SJSA1 (cell line): Measurements from ENCODE around the gene ADAM12. TPM values are rescaled to one million over a fixed set of nuclear protein-coding genes. Genes with fewer than 3 reads are reported as not detected.

ENCODE experiments used
- DNase-seq, 2 experiments: peaks; one replicate each; pipeline ENCODE4 v3.0.0-alpha.2; 2015 to 2020; ENCODE audit warnings: low spot score in 2 of 2, low read depth in 1 of 2
- H3K27ac ChIP-seq: fragments of 250-450 bp; sonication (Bioruptor Pico); 2 replicates; pipeline ENCODE4 v1.5.1; 2020; ENCODE audit warnings: mild to moderate bottlenecking, moderate library complexity
- H3K27me3 ChIP-seq: fragments of 250-450 bp; sonication (Bioruptor Pico); replicated peaks from 2 replicates; pipeline ENCODE4 v1.5.1; 2020; ENCODE audit warnings: mild to moderate bottlenecking, moderate library complexity
- H3K36me3 ChIP-seq: fragments of 250-450 bp; sonication (Bioruptor Pico); 2 replicates; pipeline ENCODE4 v1.5.1; 2020; ENCODE audit warnings: mild to moderate bottlenecking
- H3K4me1 ChIP-seq: fragments of 250-450 bp; sonication (Bioruptor Pico); replicated peaks from 2 replicates; pipeline ENCODE4 v1.6.1; 2021; ENCODE audit warnings: mild to moderate bottlenecking
- H3K4me3 ChIP-seq: fragments of 250-450 bp; sonication (Bioruptor Pico); 2 replicates; pipeline ENCODE4 v1.5.1; 2020; ENCODE audit warnings: mild to moderate bottlenecking
- H3K9me3 ChIP-seq: fragments of 250-450 bp; sonication (Bioruptor Pico); replicated peaks from 2 replicates; pipeline ENCODE4 v1.5.1; 2020; ENCODE audit warnings: mild to moderate bottlenecking
- total RNA-seq: library from RNA; depleted of rRNA; stranded (reverse); fragments of >200 nt; shearing (Covaris generic); gene quantifications from 2 replicates; pipeline ENCODE4 v1.2.3, GENCODE V29; 2014

ADAM12 gene
- total RNA-seq, 1 experiment from 2014 or later = 3.6 TPM

DNA sequence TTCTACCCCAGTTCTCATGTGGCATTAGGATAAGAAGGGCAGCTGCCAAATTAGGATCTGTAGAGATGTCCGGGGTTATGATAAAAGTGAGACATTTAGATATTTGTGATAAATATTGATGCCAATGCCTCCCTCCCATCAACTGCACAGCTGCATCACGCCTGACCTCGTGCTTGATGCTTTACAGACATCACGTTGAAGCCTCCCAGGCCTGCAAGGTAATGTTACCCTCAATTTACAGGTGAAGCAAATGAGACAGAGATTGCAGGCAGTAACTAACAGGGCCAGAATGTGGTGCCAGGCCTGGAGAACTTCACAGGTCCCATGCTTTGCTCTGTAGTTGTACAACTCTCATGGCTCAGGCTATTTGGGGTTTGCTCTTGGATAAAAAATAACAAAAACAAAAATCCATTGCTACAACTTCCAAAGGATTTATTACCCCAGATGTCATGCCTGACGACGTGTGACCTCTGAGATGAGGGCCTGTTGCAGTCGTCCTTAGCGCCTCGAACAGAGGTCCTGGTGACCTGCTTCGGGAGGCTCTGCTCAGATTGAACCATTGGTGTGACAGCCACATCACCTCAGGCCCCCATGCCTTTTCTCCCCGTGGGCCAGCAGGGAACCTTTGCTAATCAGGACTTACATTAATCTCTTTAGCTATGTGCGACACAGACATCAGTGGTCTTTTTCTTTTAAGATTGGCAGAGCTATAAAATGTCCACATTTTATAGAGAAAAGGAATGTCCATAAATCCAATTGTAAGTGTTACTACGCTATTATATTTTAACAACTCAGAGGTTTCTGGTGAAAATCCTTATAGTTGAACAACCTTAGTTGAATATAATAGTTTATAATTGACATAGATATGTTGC lies 169.3 kb downstream of the ADAM12 start:
- Histone ChIP-seq H3K36me3 (no peaks in the 10 kb centered on the region), H3K4me3 (no peak overlapping the region), H3K27me3 (no peaks in the 10 kb centered on the region), H3K9me3 (no peaks in the 10 kb centered on the region), H3K4me1 (0 out of 2 replicates have a peak, but pooled peaks cover 3% of the 10 kb centered on the region), H3K27ac (no peak overlapping the region)
- DNase-seq = no peak

GRCh38 chr10:126218174-126218573 lies 170.1 kb downstream of the ADAM12 start:
- H3K27me3 ChIP-seq = no peaks in the 10 kb centered on the region
- H3K27ac ChIP-seq = no peak overlapping the region
- no peaks in the 10 kb centered on the region for H3K9me3 ChIP-seq
- H3K4me1 ChIP-seq = 0 out of 2 replicates have a peak, but pooled peaks cover 3% of the 10 kb centered on the region
- H3K36me3 ChIP-seq = no peaks in the 10 kb centered on the region
- DNase-seq = no peak
- no peak overlapping the region for H3K4me3 ChIP-seq

DNA sequence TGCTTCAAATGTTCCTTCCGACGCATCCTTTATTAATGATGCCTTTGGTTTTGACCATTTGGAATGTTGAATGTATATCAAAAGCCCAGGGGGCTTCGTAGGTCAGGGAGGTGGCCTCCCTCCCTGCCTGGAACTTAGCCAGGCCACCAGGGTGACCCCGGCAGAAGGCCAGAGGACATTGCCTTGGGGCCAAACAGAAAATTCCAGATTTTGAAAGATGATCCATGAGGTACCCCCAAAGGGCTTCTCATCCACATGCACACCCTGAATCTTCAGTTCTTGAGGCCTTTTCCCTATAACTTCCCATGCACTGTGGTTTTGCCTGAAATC lies 171.7 kb downstream of the ADAM12 start:
- no peaks in the 10 kb centered on the region for H3K9me3 ChIP-seq
- no peaks in the 10 kb centered on the region for H3K4me1 ChIP-seq
- no peaks in the 10 kb centered on the region for H3K36me3 ChIP-seq
- H3K4me3 ChIP-seq = no peak overlapping the region
- no peak for DNase-seq
- 0 out of 2 replicates have a peak, but pooled peaks cover 2% of the 10 kb centered on the region for H3K27me3 ChIP-seq
- no peak overlapping the region for H3K27ac ChIP-seq

GRCh38 chr10:126215746-126216631 lies 172.3 kb downstream of the ADAM12 start:
- H3K36me3 ChIP-seq = no peaks in the 10 kb centered on the region
- 0 out of 2 replicates have a peak, but pooled peaks cover 2% of the 10 kb centered on the region for H3K27me3 ChIP-seq
- no peaks in the 10 kb centered on the region for H3K4me1 ChIP-seq
- no peaks in the 10 kb centered on the region for H3K9me3 ChIP-seq
- H3K4me3 ChIP-seq = no peak overlapping the region
- DNase-seq = no peak
- H3K27ac ChIP-seq = no peak overlapping the region

DNA sequence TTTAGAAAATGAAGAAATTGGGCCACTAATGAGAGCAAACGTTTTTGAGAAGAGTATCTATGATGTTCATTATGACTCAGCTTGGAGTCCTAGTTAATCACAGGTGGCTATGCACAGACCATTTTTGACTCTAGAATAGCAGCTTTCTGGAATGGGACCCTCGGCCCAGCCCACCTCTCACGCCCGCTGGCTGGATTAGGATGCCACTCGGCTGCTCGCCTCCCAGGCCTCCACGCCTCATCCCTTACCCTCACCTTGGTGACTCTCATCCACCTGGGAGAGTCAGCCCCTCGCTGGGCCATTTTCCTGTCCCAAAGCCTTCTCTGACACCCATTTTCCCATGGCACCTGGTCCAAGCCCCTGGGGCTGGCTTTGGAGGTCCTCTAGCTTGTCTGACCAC lies 173.6 kb downstream of the ADAM12 start:
- Histone ChIP-seq H3K4me1 (no peaks in the 10 kb centered on the region), H3K4me3 (no peak overlapping the region), H3K36me3 (no peaks in the 10 kb centered on the region), H3K27me3 (0 out of 2 replicates have a peak, but pooled peaks cover 2% of the 10 kb centered on the region), H3K9me3 (no peaks in the 10 kb centered on the region), H3K27ac (no peak overlapping the region)
- no peak for DNase-seq

GRCh38 chr10:126214021-126214420 lies 174.3 kb downstream of the ADAM12 start:
- no peaks in the 10 kb centered on the region; the same call in 1 of the 2 replicates for H3K4me1 ChIP-seq
- H3K4me3 ChIP-seq = no peak overlapping the region
- no peaks in the 10 kb centered on the region for H3K36me3 ChIP-seq
- no peak overlapping the region for H3K27ac ChIP-seq
- no peak for DNase-seq
- no peaks in the 10 kb centered on the region for H3K9me3 ChIP-seq
- H3K27me3 ChIP-seq = 0 out of 2 replicates have a peak, but pooled peaks cover 2% of the 10 kb centered on the region

DNA sequence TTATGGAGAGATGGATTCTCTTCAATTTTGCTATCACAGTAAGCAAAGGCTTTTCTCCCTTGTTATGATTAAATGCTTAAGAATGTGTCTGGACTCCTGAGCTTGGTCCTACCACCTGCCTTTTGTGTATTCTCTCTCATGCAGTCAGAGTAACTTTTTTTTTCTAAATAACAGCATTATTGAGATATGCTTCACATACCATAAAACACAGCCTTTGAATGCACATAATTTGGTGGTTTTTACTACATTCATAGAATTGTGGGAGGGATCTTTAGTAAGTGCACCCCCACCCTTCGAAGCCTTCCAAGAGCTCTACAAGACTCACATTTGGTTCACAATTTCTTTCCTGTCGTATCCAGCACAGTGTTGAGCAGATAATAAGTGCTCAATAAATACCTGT lies 175.5 kb downstream of the ADAM12 start:
- DNase-seq = no peak
- H3K27me3 ChIP-seq = 0 out of 2 replicates have a peak, but pooled peaks cover 2% of the 10 kb centered on the region
- H3K4me1 ChIP-seq = no peaks in the 10 kb centered on the region; the same call in 1 of the 2 replicates
- no peaks in the 10 kb centered on the region for H3K9me3 ChIP-seq
- no peak overlapping the region for H3K27ac ChIP-seq
- no peak overlapping the region for H3K4me3 ChIP-seq
- H3K36me3 ChIP-seq = no peaks in the 10 kb centered on the region

- H3K27ac ChIP-seq = no peak overlapping the region
- H3K9me3 ChIP-seq = no peaks in the 10 kb centered on the region
- H3K36me3 ChIP-seq = no peaks in the 10 kb centered on the region
- DNase-seq = no peak
- H3K4me3 ChIP-seq = no peak overlapping the region
- 0 out of 2 replicates have a peak, but pooled peaks cover 2% of the 10 kb centered on the region for H3K27me3 ChIP-seq
- no peaks in the 10 kb centered on the region; the same call in 1 of the 2 replicates for H3K4me1 ChIP-seq
Measured at GRCh38 chr10:126210051-126210651, 178.1 kb downstream of the ADAM12 start.

DNA sequence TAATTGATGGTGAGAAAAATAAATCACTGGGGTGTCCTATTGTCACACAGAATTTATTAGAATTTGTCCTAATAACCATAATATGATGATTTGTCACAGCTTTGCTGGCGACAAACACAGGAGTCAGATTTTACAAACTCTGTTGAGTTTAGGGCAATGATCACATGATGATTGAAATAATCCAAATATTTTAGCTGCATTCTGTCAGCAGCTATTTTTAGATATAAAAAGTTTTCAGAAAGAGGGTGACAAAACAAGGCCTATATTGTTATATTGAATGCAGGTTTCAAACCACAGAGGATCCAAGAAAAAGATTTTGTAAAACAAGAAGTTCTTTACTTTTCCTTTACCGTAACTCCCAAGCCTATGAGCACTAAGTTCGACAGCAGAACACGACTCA lies 178.8 kb downstream of the ADAM12 start:
- Histone ChIP-seq H3K4me3 (no peak overlapping the region), H3K9me3 (no peaks in the 10 kb centered on the region), H3K27me3 (0 out of 2 replicates have a peak, but pooled peaks cover 2% of the 10 kb centered on the region), H3K27ac (no peak overlapping the region), H3K4me1 (peaks cover 4% of the 10 kb centered on the region; the same call in 1 of the 2 replicates), H3K36me3 (no peaks in the 10 kb centered on the region)
- DNase-seq = no peak

DNA sequence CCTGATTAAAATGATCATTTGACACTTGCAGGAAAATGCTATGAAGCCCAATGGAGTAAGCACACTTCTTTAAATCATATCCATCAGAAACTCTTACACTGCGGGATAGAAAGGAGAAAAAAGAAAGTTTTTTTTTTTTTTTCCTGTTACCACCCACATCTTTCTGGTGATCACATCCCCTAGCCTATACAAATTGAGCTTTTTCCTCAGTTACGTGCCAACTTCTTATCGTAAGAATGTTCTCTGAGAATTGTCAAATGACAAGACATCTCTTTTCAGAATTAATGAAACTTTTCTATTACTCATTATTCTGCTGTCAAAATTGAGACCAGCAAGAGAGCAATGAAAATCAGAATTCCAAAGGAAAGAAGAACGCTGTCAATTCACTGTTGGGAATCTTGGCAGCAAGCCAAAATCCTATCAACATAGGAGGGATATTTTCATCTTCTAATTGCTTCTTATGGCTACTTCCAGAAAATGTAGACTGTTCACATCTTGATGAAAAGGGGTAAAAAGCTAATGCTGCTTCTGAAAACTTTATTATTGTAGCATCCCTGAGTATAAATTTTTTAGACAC lies 179.5 kb downstream of the ADAM12 start:
- H3K27ac ChIP-seq = no peak overlapping the region
- peaks cover 9% of the 10 kb centered on the region for H3K4me1 ChIP-seq

DNA sequence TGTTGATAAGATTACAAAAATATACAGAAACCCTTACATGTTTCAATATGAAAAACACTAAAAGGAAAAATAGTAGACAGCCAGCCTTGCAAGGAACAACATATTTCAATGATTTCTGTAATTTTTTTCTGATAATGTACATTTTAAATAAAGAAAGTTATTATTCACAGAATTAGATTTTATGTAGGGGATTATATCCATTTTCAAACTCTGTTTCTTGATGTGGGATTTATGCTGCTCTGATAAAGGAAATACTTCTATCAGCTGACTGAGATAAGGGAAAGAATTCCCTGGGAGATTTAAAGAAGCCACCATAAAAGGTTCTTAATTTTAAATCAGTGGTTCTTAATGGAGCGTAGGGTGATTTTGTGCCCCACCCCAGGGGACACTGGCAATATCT lies 180.4 kb downstream of the ADAM12 start:
- 0 out of 2 replicates have a peak, but pooled peaks cover 2% of the 10 kb centered on the region for H3K27me3 ChIP-seq
- no peak overlapping the region for H3K4me3 ChIP-seq
- DNase-seq = no peak
- peaks cover 9% of the 10 kb centered on the region for H3K4me1 ChIP-seq
- H3K9me3 ChIP-seq = no peaks in the 10 kb centered on the region
- no peak overlapping the region for H3K27ac ChIP-seq
- no peaks in the 10 kb centered on the region for H3K36me3 ChIP-seq

More for the DNA sequence above, 179.5 kb downstream of the ADAM12 start:
- no peaks in the 10 kb centered on the region for H3K36me3 ChIP-seq
- 0 out of 2 replicates have a peak, but pooled peaks cover 2% of the 10 kb centered on the region for H3K27me3 ChIP-seq
- H3K4me3 ChIP-seq = no peak overlapping the region
- no peak for DNase-seq
- H3K9me3 ChIP-seq = no peaks in the 10 kb centered on the region

DNA sequence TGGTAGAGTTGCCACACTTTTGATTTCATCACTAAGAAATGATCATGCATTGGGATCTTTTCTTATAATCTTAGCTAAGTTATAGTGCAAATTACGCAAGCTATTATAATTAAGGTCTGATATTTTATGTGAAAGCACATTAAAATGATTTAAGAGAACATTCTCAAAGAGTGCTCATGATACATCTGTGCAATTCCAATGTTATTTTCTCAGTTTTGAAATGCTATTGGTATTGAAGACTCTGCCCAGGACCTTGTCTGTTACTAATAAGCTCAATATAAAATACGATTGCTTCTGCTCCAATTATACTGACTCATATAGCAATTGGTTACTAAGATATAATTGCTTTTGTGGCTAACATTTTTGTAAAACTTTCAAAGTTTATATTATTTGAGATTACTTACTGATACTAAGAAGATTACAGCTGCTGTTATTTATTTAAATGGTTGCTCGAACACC lies 180.9 kb downstream of the ADAM12 start:
- Histone ChIP-seq H3K4me3 (no peak overlapping the region), H3K27me3 (no peaks in the 10 kb centered on the region), H3K9me3 (no peaks in the 10 kb centered on the region), H3K4me1 (peaks cover 9% of the 10 kb centered on the region), H3K36me3 (no peaks in the 10 kb centered on the region), H3K27ac (no peak overlapping the region)
- no peak for DNase-seq
